ENCODE data around the gene AFG3L2. TPM values are rescaled to one million over a fixed set of nuclear protein-coding genes. Genes with fewer than 3 reads are reported as not detected.

Gene AFG3L2
- polyA plus RNA-seq, 6 donors from 2014 or later = 21.8 to 32.6 (median 27.4) TPM

- no peak overlapping the region for H3K4me3 Mint-ChIP-seq
- H3K27ac Mint-ChIP-seq = peak overlapping the region in 1 of 6 donors; percentile 60
- DNase-seq = no peak
- ATAC-seq (ENCODE audit: low read depth in 2 of 2) = no peak
- no peaks in the 10 kb centered on the region for H3K9me3 Mint-ChIP-seq
- no peaks in the 10 kb centered on the region for H3K36me3 Mint-ChIP-seq
- H3K27me3 Mint-ChIP-seq = peaks cover 6 to 41% (median 28%) of the 10 kb centered on the region in 3 donors
- H3K4me1 Mint-ChIP-seq = no peaks in the 10 kb centered on the region
These were observed 97.1 kb downstream of the AFG3L2 start for GRCh38 chr18:12279781-12280531.

Other genes with a start within 250 kb of the AFG3L2 start
- gene CIDEA, start 122.9 kb downstream of the AFG3L2 start, polyA plus RNA-seq (ENCODE audit: low read depth in 6 of 6) = not detected
- gene TUBB6, start 69.0 kb downstream of the AFG3L2 start, polyA plus RNA-seq (ENCODE audit: low read depth in 6 of 6) = 10 to 100 TPM; 28.3 to 56.7 (median 43.6) TPM
- gene PRELID3A, start 30.7 kb upstream of the AFG3L2 start, polyA plus RNA-seq (ENCODE audit: low read depth in 6 of 6) = not detected